GM19043 (cell line): ENCODE measurements around the gene TTLL8.

Experiments
- ATAC-seq: cut with Tn5 transposase; IDR thresholded peaks from one replicate; pipeline ENCODE4 v1.9.1; 2021; ENCODE audit warnings: low read depth; ENCODE audit not compliant: unreplicated experiment

Gene TTLL8

GRCh38 chr22:50008151-50009040 lies 49.7 kb downstream of the TTLL8 start:
- no peak for ATAC-seq

GRCh38 chr22:50007057-50007511 lies 51.0 kb downstream of the TTLL8 start:
- no peak for ATAC-seq

- no peak for ATAC-seq
Measured at GRCh38 chr22:50004918-50005317, 53.2 kb downstream of the TTLL8 start.

GRCh38 chr22:50002791-50003190 lies 55.3 kb downstream of the TTLL8 start:
- no peak for ATAC-seq

GRCh38 chr22:50001388-50002231 lies 56.5 kb downstream of the TTLL8 start:
- no peak for ATAC-seq

GRCh38 chr22:50000587-50001387 lies 57.3 kb downstream of the TTLL8 start:
- no peak for ATAC-seq

- ATAC-seq = no peak
Measured at GRCh38 chr22:49999946-50000586, 58.0 kb downstream of the TTLL8 start.

- no peak for ATAC-seq
Measured at GRCh38 chr22:49999063-49999945, 58.8 kb downstream of the TTLL8 start.

- ATAC-seq = no peak
Measured at GRCh38 chr22:49998718-49999062, 59.4 kb downstream of the TTLL8 start.

GRCh38 chr22:49997932-49998717 lies 60.0 kb downstream of the TTLL8 start:
- ATAC-seq = no peak

- ATAC-seq = no peak
Measured at GRCh38 chr22:49997251-49997599, 60.9 kb downstream of the TTLL8 start.

- no peak for ATAC-seq
Measured at GRCh38 chr22:49996518-49997250, 61.4 kb downstream of the TTLL8 start.

GRCh38 chr22:49996119-49996517 lies 62.0 kb downstream of the TTLL8 start:
- no peak for ATAC-seq

- ATAC-seq = no peak
Measured at GRCh38 chr22:49995361-49996118, 62.6 kb downstream of the TTLL8 start.

- ATAC-seq = no peak
Measured at GRCh38 chr22:49995041-49995360, 63.1 kb downstream of the TTLL8 start.

- ATAC-seq = no peak
Measured at GRCh38 chr22:49994361-49995040, 63.6 kb downstream of the TTLL8 start.
